Astrocyte (in vitro differentiated cells and primary cell): Measurements from ENCODE around the gene CMSS1. TPM values are rescaled to one million over a fixed set of nuclear protein-coding genes. Genes with fewer than 3 reads are reported as not detected.

Experiments
- DNase-seq: peaks from one replicate; pipeline ENCODE4 v3.0.0-alpha.2; 2010; ENCODE audit warnings: low read depth
- FAIRE-seq: peaks from 2 replicates; lab custom pipeline; 2011; peaks lifted over from hg19 to GRCh38; lab: Jason Lieb, UNC
- H2AFZ ChIP-seq: 2 replicates; pipeline ENCODE4 v1.6.0; 2012; ENCODE audit warnings: low read depth, low read length, inconsistent platforms
- H3K27ac ChIP-seq: 2 replicates; pipeline ENCODE4 v1.5.1; 2011; ENCODE audit warnings: low read depth, low read length, inconsistent platforms
- H3K27me3 ChIP-seq: 2 replicates; pipeline ENCODE4 v1.6.0; 2011; ENCODE audit warnings: low read length, inconsistent platforms; ENCODE audit not compliant: insufficient read depth
- H3K36me3 ChIP-seq: 2 replicates; pipeline ENCODE4 v1.5.1; 2011; ENCODE audit warnings: low read length, inconsistent platforms; ENCODE audit not compliant: insufficient read depth
- H3K4me1 ChIP-seq: 2 replicates; pipeline ENCODE4 v1.5.1; 2011; ENCODE audit warnings: low read length, inconsistent platforms; ENCODE audit not compliant: insufficient read depth
- H3K4me2 ChIP-seq: 2 replicates; pipeline ENCODE4 v1.6.0; 2012; ENCODE audit warnings: low read length, inconsistent platforms
- H3K4me3 ChIP-seq: 2 replicates; pipeline ENCODE4 v1.5.1; 2011; ENCODE audit warnings: low read depth, mild to moderate bottlenecking, low read length, inconsistent platforms; ENCODE audit not compliant: insufficient read depth
- H3K79me2 ChIP-seq: 2 replicates; pipeline ENCODE4 v1.6.0; 2012; ENCODE audit warnings: mild to moderate bottlenecking, low read length, inconsistent platforms; ENCODE audit not compliant: insufficient read depth
- H3K9ac ChIP-seq: 2 replicates; pipeline ENCODE4 v1.6.0; 2012; ENCODE audit warnings: mild to moderate bottlenecking, low read length, inconsistent platforms
- H3K9me3 ChIP-seq: 2 replicates; pipeline ENCODE4 v1.5.1; 2012; ENCODE audit warnings: low read depth, mild to moderate bottlenecking, low read length, inconsistent platforms; ENCODE audit not compliant: insufficient read depth
- H4K20me1 ChIP-seq: 2 replicates; pipeline ENCODE4 v1.6.0; 2012; ENCODE audit warnings: low read length, inconsistent platforms; ENCODE audit not compliant: insufficient read depth
- H3K27ac Mint-ChIP-seq: one replicate; pipeline ENCODE4 v1.8.0; 2021; ENCODE audit warnings: mild to moderate bottlenecking, mixed read lengths; ENCODE audit not compliant: unreplicated experiment
- H3K27me3 Mint-ChIP-seq: one replicate; pipeline ENCODE4 v1.8.0; 2021; ENCODE audit warnings: low read depth, mixed read lengths; ENCODE audit not compliant: unreplicated experiment
- H3K36me3 Mint-ChIP-seq: one replicate; pipeline ENCODE4 v1.8.0; 2021; ENCODE audit warnings: low read depth, mixed read lengths; ENCODE audit not compliant: unreplicated experiment
- H3K4me1 Mint-ChIP-seq: one replicate; pipeline ENCODE4 v1.8.0; 2021; ENCODE audit warnings: low read depth, mixed read lengths; ENCODE audit not compliant: unreplicated experiment
- H3K4me3 Mint-ChIP-seq: one replicate; pipeline ENCODE4 v1.8.0; 2021; ENCODE audit warnings: mild to moderate bottlenecking, moderate library complexity, mixed read lengths; ENCODE audit not compliant: unreplicated experiment
- H3K9me3 Mint-ChIP-seq: one replicate; pipeline ENCODE4 v1.8.0; 2021; ENCODE audit warnings: mild to moderate bottlenecking, mixed read lengths; ENCODE audit not compliant: unreplicated experiment
- CTCF ChIP-seq: IDR thresholded peaks from 2 replicates; pipeline ENCODE4 v1.5.1; 2011; ENCODE audit warnings: low read depth, mild to moderate bottlenecking, inconsistent platforms, low read length, moderate library complexity; ENCODE audit not compliant: insufficient read depth
- EZH2 ChIP-seq: IDR thresholded peaks from 2 replicates; pipeline ENCODE4 v1.6.1; 2012; ENCODE audit warnings: mild to moderate bottlenecking, low read length, inconsistent platforms; ENCODE audit not compliant: insufficient read depth
- total RNA-seq: library from RNA; stranded (reverse); gene quantifications from 2 replicates; pipeline ENCODE4 v1.2.1, GENCODE V29; 2021

The CMSS1 gene
- total RNA-seq, 1 donor from 2014 or later: 12.5 TPM

GRCh38 chr3:100024520-100025303 lies 207.1 kb downstream of the CMSS1 start:
- TF ChIP-seq EZH2 (no peak), CTCF (no peak)
- Histone ChIP-seq H3K27me3 (no peaks in the 10 kb centered on the region), H3K9ac (peak overlapping the region; percentile 14), H3K4me1 (peaks cover 24% of the 10 kb centered on the region), H2AFZ (no peak overlapping the region), H3K79me2 (no peaks in the 10 kb centered on the region), H4K20me1 (no peaks in the 10 kb centered on the region), H3K4me3 (no peak overlapping the region), H3K4me2 (no peak overlapping the region), H3K36me3 (no peaks in the 10 kb centered on the region), H3K9me3 (no peaks in the 10 kb centered on the region), H3K27ac (peak overlapping the region; percentile 48)
- FAIRE-seq (peak; percentile 72), DNase-seq (peak; percentile 89)
- Mint-ChIP-seq H3K4me3 (no peak overlapping the region), H3K9me3 (no peaks in the 10 kb centered on the region), H3K27me3 (no peaks in the 10 kb centered on the region), H3K36me3 (no peaks in the 10 kb centered on the region), H3K4me1 (peaks cover 39% of the 10 kb centered on the region), H3K27ac (peak overlapping the region; percentile 11)

- no peaks in the 10 kb centered on the region for H3K27me3 Mint-ChIP-seq
Measured at GRCh38 chr3:100027321-100027720, 209.7 kb downstream of the CMSS1 start.

More at GRCh38 chr3:100027321-100027720, 209.7 kb downstream of the CMSS1 start:
- DNase-seq (peak; percentile 59), FAIRE-seq (no peak)
- Mint-ChIP-seq H3K9me3 (no peaks in the 10 kb centered on the region), H3K4me3 (no peak overlapping the region), H3K27ac (no peak overlapping the region), H3K4me1 (peaks cover 44% of the 10 kb centered on the region), H3K36me3 (no peaks in the 10 kb centered on the region)
- no peaks in the 10 kb centered on the region for H4K20me1 ChIP-seq
- no peak overlapping the region for H3K27ac ChIP-seq
- H3K4me2 ChIP-seq: no peak overlapping the region
- H3K9me3 ChIP-seq: no peaks in the 10 kb centered on the region
- no peak overlapping the region for H3K9ac ChIP-seq
- no peak overlapping the region for H2AFZ ChIP-seq
- no peaks in the 10 kb centered on the region for H3K79me2 ChIP-seq
- H3K36me3 ChIP-seq: no peaks in the 10 kb centered on the region
- H3K4me3 ChIP-seq: no peak overlapping the region
- peaks cover 31% of the 10 kb centered on the region for H3K4me1 ChIP-seq
- H3K27me3 ChIP-seq: no peaks in the 10 kb centered on the region
- TF ChIP-seq EZH2 (no peak), CTCF (no peak)
